DMS 273 (cell line): Measurements from ENCODE around the gene CHN1.

ENCODE experiments used
- DNase-seq: peaks from one replicate; lab custom pipeline; 2025; ENCODE audit not compliant: unreplicated experiment; lab: John Stamatoyannopoulos, UW

CHN1 gene

DNA sequence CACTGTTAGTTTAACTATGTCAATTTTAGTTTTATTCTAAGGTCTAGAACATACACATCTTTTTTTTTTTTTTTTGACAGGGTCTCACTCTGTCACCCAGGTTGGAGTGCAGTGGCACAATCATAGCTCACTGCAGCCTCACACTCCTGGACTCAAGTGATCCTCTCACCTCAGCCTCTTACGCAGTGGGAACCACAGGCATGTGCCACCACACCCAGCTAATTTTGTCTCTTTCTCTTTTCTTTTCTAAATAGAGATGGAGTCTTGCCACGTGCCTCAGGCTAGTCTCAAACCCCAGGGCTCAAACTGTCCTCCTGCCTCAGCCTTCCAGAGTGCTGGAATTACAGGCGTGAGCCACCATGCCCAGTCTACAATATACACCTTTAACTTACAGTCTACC lies 171.4 kb downstream of the CHN1 start:
- DNase-seq, result no peak

DNA sequence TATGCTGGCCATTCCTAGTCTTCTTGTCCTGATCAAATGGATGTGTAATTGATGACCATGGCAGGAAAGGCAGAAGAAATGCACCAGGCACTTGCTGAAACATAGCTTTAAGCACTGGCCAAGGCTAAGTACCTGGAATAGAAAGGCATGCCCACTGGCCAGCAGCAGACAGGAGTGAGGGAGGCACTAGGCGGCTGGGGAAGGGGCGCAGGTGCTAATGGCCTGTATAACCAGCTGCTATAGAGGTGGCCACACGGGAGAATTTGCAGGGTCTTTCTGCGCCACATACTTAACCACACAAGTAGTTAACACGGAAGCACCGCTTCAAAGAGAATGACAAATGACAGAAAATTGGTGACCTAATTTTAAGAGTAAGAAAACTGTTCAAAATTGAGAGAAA lies 174.6 kb downstream of the CHN1 start:
- no peak for DNase-seq

DNA sequence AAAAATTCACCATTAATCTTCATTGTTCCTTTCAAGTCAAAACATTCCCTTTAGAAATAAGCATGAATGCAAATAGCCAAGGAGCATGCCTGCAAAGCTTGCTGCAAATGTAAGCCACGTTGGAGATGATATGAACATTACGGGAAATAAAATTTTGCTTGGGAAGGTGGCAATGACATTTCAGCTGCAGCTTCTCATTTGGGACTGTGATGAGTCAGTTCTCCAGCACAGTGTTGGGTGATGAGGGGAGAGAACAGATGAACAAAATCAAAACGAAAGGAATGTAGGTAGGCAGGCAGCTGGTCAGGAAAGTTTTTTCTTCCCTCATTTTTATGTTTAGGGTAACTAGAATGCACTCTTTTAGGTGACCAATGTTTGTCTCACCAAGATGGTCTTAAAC lies 175.6 kb downstream of the CHN1 start:
- no peak for DNase-seq

DNA sequence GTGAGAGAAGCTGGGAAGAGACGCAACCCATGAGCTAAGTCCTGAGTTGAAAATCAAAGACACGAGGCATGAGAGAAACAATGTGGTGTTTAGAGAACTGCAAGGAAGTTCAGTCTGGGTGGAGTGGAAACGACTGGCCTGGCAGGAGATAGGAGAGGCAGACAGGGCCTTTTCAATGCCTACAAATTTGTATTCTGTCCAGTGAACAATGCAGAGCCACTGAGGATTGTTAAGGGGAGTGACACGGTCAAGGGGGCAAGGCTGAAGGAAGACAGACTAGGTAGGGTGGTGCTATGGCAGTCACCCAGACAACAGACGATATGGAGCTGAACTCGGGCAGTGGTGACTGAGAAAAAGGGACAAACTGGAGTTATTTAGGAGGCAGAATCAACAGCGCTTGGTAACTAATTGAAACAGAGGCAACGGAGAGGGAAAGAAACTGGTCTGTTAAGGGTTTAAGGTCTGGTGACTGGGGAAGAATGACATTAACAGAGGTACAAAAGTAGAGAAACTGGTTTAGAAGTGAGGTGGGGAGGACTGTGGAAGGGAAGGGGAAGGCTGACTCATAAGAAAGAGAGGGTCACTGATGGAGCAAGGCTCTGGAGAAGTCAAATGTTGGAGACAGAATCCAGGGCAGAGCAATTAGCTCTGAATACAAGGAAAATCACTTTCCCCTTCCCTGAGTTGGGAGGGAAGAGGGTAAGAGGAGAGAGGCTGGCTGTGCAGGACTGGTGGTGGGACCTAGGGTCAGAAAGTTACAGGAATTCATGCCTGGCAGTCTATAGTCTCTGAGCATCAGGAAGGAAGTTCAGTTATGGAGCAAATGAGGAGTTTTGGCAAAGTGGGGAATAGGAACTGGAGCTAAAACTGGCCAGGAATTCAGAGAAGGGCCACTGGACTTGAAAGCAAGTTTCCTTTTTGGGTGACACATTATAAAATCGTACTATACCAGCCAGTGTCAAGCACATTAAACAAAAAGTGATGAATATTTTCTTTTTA lies 177.5 kb downstream of the CHN1 start:
- no peak for DNase-seq

DNA sequence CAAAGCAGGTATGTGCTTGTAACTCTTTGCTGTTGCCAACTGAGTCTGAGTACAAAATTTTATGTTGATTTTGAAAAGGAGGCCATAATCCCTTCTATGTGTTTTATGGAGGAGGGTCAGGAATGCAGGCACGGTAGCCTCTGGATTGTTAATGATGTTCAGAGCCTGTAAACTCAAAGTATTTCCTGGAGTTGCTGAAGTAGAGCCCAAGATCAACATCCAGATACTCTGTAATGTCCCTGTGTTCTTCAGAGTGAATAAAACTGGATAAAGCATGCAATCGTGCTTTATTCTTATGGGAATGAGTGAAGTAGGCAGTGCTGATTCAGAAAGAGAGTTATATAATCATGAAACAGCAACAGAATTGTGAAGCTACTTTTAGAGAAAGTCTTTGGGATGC lies 179.1 kb downstream of the CHN1 start:
- DNase-seq, result no peak

DNA sequence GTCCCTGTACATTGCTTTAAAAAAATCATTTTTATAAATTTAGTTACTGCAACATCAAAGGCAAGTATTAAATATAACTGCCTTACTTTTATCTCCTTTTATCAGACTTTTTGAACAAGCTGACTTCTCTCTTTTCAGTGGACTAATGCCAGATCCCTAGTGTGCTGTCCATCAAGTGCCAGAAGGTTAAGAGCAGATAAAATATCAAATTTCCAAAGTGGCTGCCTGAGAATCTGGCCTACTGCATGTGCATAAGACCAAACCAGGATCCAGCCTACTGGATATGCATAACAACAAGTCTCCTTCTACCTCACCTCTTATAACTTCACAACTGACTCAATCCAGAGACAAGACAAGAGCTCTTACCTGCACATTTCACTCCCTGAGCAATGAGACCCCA lies 181.1 kb downstream of the CHN1 start:
- peak; percentile 85 for DNase-seq

DNA sequence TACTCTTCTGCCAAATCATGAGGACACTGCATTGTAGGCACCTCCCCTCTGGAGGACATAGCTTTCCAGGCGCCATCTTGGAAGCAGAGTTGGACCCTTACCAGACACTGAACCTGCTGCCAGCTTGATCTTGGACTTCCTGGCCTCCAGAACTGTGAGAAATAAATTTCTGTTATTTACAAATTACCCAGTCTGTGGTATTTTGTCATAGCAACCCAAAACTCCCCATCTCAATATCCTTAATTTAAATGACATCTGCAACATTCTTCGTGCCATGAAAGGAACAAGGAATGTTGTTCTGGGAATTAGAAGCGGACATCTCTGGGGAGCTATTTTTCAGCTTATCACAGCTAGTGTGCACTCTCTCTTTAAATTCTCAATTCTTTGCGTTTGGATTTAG lies 183.6 kb downstream of the CHN1 start:
- DNase-seq, result no peak

DNA sequence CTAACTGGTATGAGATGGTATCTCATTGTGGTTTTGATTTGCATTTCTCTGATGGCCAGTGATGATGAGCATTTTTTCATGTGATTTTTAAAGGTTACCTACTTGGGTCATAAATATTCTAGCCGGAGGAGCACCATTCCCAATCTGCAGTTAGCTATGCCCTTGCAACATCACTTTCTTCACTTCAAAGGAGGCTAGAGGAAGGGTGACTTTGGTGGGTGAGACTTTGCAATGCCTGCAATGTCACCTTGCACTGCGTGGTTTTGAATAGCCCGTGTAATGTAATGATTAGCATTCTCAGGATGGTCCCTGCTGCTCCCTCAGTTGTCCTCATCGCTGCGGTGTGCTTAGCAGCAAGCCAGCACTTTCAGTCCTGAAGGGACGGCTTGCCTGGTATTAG lies 184.8 kb downstream of the CHN1 start:
- no peak for DNase-seq

DNA sequence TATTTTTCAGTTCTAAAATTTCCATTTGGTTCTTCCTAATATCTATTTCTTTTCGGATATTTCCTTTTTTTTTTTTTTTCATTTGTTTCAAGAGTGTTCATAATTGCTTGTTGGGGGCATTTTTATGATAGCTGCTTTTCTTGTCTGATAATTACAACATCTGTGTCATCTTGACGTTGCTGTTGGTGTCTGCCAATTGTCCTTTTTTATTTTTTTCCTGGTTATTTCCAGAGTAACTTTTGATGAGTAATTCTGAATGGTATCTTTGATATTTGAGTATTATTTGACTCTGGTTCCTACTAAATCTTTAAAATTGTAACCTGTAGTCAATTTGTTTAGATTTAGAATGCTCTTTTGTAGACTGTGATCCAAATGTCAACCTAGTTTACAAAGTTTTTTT lies 189.7 kb downstream of the CHN1 start:
- DNase-seq, result no peak

DNA sequence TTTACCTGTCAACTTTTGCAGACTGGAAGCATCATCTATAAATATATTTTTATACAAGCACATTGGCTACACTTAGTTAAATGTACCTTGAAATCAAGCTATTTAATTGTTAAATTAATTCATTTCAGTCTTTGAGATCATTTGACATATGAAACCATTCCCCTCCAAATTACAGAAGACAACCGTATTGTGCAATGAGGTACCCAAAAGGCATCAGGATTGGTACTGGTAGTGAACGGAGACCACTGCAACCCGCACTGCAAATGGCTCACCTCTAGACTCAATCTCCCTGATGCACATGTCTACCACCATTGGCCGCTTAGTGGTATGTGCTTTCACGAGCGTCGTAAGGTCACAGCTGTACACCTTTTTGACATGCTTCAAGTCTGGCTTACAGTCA lies 193.1 kb downstream of the CHN1 start:
- DNase-seq, result no peak

DNA sequence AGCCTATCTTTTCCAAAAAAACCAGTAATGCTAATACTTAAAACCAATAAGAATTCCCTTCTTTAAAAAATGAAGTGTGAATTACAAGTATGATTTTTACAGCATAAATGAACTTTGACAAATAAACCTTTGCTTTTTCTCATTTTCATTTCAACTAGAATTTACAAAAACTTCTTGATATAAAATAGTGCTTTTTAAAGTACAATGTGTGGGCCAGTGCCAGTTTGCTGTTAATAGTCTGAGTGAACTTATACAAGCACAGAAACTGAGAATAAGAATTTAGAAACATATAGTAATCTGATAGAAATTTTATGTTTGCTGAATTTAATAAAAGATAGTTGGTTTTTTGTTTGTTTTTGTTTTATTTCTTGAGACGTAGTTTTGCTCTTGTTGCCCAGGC lies 197.2 kb downstream of the CHN1 start:
- no peak for DNase-seq

DNA sequence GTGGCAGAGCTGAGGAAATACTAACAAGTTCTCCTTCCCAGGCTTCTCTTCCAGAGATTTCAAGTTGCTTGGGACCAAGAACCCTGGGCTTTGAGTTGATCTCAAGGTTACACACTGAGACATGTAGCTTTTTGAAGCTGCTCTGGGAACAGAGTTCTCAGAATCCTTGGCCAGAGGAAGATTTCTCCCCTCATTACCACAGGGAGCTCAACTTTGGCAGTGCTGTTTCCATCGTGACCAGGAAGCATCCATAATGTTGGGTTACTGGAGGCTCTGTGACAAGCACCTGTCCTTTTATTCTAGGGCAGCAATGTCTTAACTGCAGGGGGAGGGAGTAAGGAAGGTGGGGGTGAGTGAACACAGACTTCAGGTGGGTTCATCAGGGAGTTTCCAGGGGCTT lies 199.4 kb downstream of the CHN1 start:
- DNase-seq, result no peak

DNA sequence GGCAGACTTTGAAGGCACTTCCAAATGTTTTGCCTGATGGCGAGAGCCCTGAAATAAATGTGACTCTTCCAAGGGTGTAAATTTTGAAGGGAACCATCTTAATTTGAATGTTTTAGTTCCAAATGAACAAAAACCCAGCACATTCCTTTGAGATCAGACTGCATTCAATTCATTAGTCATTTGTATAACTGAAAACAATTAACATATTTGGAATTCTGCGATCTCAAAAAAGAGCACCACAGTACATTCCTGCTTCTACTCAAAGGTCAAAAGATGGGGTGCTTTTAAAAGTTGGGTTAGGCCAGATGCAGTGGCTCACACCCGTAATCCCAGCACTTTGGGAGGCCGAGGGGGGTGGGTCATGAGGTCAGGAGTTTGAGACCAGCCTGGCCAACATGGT lies 202.7 kb downstream of the CHN1 start:
- no peak for DNase-seq

DNA sequence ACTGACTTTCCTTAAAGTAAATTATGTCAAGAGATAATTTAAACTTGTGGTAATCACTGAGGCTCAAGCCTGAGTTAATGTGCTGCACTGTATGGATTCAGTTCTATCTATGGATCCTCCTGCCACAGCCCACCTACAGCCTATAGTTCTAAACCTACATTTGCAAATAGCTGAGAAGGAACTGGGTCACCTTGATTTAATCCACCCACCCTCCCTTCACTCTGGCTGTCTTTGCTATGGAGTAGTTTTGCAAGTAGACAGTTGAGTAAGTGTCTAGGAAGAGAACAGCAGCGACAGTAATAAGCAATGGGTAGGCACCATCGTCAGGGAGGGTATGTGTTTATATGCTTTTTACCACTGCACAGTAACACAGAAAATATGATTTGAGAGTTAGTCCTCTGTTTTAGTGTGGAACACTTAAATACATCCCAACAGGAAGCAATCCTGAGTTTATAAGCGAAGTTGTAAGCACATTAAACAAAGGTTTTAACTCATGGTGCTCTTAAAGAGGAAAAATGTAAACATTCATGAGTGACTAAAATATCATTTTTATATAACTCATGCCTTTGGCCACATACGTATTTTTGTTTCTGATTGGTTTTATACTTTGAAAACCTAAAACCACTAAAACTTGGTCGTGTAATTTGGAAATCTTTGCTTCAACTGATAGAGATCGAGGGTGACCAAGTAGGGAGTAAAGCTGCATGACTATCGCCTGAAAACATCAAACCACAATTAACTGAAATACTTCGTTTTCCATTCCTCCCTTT lies 204.6 kb downstream of the CHN1 start:
- no peak for DNase-seq

DNA sequence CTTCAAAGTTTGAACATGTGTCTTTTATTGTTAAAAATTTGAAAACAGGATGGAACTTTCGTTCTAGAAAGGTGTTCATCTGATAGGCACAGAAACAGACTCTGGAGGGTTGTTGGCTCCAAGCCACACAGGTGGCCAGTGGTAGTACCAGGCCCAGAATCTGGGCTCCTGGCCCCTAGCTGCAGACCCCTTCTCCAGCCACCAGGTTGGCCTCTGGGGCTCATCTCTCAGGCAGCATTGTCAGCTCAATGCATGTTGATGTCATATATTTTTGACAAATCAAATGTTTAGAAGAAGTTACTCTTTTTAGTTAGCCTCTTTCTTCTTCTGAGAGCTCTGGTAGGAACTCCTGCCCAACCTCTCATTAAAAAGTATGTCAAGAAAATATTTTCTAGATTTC lies 206.4 kb downstream of the CHN1 start:
- DNase-seq, result no peak

DNA sequence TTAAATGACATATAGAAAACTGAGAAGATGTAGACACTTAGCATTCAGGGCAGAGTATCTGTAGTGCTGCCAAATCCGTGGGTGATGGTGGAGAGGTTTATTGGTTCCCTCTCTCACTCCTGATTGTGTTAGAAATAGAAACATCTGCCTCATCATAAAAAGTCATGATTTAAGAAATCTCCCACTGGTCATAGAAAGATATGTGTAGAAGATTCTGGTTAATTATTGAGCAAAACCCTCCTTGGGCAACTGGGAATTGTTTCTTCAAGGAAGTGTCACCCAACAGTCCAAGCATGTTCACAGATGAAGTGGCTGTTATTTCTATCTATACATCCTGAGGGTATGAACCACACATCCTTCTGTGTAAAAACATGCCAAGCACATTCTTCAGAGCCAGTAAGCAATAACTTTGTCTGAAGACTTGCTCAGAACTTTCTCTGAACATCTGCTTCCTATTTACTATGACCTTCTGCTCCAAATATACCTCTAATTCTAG lies 207.4 kb downstream of the CHN1 start:
- peak; percentile 15 for DNase-seq

DNA sequence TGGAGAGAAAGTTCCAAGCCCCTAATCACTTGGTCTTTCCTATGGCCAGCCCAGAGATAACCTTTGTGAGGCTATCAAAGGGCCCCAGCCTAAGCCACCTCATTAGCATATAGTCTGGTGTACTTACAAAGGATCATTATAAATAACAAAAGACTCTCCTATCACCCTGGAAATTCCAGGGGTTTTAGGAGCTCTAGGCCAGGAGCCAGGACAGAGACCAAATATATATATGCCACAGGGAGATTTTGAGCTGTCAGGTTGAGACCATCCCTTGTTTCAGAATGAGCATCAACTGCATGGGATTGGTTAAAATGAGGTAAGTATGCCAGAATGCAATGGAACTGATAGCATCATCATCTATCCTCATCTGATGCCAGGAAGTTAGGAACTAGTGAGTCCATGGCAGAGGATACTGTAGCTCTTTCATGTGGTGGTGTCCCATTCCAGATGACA lies 208.8 kb downstream of the CHN1 start:
- no peak for DNase-seq

DNA sequence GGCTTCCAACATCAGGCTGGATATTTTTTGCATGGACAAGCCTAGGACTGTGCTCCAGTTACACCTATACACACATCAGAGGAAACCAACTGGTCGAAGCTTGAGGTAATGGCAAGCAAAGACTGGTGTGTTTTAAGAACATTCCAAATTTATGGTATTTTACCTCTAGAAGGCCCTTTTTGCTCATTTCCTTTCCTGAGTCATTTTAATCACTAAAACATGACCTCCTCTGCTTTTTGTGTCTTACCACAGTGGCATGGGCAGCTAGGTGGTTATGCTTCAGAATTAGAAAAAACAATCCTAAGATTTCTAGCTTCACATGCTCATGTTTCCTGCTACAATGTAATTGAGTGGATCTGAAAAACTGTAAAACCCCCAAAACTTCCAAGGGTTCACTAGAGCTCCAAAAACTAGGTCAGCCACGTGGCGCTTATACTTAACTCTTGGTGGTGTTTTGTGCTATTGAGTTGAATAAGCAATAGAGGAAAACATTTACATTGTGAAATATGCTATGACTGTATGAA lies 210.3 kb downstream of the CHN1 start:
- no peak for DNase-seq

DNA sequence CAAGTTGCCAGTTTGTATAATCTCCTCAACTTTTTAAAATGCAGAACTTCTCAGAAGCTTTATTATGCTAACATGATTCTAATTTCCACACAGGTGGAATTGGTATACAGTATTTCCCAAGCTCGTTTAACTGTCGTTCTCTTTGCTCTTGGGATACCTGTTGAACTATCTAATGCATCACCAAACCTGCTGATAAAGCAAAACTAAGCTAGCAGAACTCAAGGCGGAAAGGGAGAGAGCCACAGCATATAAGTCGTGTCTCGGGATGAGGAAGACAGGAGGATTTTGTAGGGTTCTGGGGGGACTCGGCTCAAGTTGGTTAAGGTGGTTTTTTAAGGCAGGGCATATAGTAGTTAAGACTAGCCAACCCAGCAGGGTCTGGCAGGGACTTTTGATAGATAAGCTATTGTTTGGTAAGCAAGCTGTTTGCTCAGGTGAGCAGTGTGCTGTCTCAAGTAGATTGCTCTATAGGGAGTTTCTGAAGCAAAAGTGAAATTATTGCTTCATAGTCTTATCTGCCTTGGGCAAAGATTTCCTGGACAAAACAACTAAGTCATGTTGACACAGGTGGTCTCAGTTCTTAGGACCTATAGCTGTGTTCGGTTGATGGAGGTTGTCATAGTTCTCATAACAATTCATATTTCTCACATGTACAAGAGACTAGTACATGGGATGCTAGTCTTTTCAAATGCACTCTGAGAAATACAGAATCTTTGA lies 212.7 kb downstream of the CHN1 start:
- no peak for DNase-seq

DNA sequence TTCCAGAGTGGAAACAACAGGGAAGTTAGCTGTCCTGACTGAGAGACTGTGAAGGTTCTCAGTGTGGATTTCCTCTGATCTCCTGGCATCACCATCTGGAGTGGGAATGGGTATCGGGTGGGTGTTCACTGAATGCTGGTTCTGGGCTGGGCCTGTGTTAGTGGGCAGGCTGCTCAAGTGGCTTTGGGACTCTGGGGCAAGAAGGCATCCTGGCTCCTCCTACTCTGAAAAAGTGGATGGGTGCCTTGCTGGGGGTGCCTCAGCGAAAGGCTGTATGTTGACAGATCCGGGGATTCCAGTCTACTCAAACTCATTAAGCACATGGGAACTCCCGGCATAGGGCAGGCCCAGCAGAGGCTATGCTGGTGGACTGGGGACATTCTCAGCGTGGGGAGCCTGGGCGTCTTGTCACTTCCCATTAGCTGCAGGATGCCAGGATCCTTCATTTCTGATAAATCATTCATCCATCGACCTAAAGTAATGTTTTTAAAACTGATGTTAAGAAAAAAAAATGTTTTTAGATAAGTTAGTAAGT lies 213.4 kb downstream of the CHN1 start:
- DNase-seq, result no peak

DNA sequence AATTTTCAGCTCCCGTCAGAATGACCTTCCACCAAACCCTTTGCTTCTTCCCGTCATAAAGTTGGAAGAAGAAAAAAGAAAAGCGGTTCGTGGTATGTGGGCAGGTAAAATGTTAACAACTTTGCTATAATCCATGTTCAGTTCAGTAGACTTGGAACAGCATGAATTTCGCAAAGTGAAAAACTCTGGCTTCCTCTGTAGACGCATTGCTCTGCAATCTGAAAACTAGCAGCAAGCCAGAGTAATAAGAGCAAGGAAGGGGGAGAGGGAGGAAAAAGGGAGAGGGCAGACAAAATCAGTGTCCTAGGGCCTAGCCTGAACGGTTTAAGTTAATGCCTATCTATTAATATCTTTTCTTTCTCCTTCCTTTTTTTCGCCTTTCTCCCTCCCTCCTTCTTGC lies 214.2 kb downstream of the CHN1 start:
- DNase-seq, result no peak
